CD4-positive, alpha-beta T cell treated with Interleukin-6 at 100 ng/mL for 8 hours (primary cell): ENCODE measurements around the gene SLC17A4.
"Not testable (repeated sequence)": the region's sequence is repeated elsewhere in the genome, so short reads cannot be mapped to it uniquely, and the experiment has no call there.

Source experiments
- DNase-seq: peaks from one replicate; pipeline ENCODE4 v3.0.0-alpha.2; 2020; ENCODE audit warnings: mixed read lengths, low spot score

SLC17A4 gene, protein sequence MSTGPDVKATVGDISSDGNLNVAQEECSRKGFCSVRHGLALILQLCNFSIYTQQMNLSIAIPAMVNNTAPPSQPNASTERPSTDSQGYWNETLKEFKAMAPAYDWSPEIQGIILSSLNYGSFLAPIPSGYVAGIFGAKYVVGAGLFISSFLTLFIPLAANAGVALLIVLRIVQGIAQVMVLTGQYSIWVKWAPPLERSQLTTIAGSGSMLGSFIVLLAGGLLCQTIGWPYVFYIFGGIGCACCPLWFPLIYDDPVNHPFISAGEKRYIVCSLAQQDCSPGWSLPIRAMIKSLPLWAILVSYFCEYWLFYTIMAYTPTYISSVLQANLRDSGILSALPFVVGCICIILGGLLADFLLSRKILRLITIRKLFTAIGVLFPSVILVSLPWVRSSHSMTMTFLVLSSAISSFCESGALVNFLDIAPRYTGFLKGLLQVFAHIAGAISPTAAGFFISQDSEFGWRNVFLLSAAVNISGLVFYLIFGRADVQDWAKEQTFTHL

GRCh38 chr6:25754535-25754934 lies at the start of gene SLC17A4:
Gene SLC17A4, plus strand, starts transcription at chr6:25754742. Its CDS starts 7,221 bp downstream, at chr6:25761963.
- DNase-seq = no peak

GRCh38 chr6:25706314-25707014 lies 48.1 kb upstream of the SLC17A4 start:
- DNase-seq = no peak

DNA sequence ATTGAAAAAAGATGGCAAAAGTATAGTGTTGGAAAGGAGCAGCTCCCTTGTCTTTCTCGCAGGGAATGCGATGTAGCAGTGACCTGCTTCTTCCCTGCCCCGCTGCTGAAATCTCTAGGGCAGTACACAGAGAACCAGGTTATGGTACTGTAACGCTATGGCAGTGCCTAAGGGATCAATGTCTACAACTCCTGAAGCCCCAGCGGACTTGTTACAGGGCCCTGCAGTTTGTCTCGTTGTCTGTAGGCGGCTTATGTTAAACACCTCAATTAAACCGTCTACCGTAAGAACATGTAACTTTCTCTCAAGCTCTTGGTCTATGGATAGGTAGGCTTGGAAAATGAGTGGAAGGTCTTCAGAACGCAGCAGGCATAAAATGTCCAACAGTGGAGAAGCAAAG lies 44.8 kb upstream of the SLC17A4 start:
- no peak for DNase-seq

- no peak for DNase-seq
Measured at GRCh38 chr6:25710287-25710686, 44.3 kb upstream of the SLC17A4 start.

DNA sequence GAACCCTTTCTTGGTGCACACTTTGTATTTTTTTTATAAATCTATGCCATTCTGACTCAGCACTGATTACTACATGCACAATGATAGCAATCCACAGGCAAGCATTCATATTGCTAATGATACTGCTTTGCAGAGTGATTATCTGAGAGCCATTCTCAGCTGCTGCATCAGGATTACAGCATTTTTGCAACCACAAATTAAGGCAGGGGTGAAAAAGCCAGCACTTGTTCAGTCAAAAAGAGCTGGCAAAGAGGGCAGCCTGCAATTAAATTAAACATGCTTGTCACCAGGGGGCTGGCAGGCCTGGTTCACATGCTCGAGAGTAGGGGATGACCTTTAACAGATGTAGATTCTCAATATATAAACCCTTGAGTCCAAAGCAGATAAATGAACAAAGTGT lies 40.7 kb upstream of the SLC17A4 start:
- no peak for DNase-seq

DNA sequence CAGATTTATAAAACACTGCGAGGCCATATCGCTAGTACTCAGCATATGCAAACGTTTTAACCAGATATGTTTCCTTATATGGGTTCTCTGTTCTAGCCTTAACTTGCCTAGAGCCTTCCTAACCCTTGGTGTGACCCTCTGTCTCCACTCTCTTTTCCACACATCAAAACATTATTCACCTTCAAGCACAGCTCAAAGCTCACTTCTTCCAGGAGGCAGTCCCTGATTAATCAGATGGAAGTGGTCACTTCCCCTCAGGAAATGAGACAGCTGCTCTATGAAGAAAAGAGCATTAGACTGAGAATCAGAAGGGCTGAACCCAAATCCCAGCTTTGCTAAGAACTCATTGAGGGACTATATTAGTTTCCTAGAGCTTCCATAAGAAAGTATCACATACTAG lies 39.8 kb upstream of the SLC17A4 start:
- DNase-seq = no peak

DNA sequence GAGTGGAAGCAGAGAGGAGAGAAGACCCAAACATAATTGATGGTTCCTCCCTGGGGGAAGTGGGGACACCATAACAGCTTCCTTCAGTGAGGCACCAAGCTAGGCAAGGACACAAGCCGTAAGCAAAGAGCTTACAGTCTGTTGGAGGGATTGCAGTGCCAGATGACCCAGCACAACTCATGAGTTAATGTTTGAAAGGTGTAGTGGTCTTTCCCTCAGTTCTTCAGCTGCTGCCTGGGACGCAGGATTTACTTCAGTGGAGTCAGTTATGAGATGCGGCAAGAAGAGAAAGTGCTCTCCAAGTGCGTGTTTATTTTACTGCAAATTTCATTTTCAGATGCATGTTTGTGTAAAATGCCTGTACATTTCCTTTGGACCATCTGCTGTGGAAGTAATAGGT lies 38.7 kb upstream of the SLC17A4 start:
- no peak for DNase-seq

DNA sequence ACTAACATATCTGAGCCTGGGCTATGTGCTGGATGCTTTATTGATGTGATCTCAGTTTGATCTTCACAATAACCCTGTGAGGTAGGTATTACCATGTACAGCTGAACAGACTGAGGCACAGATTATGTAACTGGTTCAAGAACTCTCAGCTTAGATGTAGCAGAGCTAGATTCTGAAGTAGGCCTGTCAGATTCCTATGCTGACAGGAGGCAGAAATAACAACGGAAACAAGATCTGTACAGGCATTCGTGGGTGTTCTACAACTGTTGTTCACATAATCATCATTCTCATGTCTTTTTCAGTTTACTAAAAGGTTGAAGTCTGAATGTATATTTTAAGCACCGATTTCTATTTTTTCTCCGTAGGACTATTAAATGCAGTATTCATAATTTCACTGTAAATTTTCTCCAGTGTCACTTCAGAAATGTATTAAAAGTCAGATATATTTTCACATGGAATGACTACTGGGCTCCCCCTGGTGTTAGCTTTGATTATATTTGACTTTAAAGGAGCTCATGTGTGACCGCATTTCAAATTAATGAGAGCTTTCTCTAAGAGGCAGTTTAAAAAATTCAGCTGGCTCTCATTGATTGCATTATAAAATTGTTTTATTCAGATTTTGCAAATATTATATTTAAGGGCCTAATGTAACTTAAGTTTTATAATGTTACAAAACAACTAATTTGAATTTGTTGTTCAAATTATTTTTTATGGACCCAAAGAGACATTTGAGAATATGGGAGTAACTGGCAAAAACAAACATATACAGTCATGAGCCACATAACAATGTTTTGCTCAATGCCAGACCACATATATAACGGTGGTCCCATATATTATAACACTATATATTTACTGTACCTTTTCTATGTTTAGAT lies 36.4 kb upstream of the SLC17A4 start:
- no peak for DNase-seq

GRCh38 chr6:25726122-25726911 lies 28.2 kb upstream of the SLC17A4 start:
- DNase-seq = no peak

DNA sequence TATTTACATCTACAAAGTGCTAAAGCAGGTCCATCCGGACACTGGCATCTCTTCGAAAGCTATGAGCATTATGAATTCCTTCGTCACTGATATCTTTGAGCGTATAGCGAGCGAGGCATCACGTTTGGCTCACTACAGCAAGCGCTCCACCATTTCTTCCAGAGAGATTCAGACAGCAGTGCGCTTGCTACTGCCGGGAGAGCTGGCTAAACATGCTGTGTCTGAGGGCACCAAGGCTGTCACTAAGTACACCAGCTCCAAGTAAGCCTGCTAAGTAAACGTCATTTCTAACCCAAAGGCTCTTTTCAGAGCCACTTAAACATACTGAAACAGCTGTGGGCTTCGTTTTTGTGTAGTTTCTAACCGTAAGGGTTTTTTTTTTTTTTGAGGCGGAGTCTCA lies 27.5 kb upstream of the SLC17A4 start:
- no peak for DNase-seq

- no peak for DNase-seq
Measured at GRCh38 chr6:25730907-25731306, 23.6 kb upstream of the SLC17A4 start.

DNA sequence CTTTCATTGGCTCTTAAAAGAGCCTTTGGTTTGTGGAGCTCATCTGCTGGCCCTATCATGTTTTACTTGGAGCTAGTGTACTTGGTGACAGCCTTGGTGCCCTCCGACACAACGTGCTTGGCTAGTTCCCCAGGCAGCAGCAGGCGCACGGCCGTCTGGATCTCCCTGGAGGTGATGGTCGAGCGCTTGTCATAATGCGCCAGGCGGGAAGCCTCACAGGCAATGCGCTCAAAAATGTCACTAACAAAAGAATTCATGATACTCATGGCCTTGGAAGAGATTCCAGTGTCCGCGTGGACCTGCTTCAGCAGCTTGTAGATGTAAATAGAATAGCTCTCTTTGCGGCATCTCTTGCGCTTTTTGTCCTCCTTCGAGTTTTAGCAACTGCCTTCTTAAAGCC lies 22.8 kb upstream of the SLC17A4 start:
- DNase-seq = no peak

DNA sequence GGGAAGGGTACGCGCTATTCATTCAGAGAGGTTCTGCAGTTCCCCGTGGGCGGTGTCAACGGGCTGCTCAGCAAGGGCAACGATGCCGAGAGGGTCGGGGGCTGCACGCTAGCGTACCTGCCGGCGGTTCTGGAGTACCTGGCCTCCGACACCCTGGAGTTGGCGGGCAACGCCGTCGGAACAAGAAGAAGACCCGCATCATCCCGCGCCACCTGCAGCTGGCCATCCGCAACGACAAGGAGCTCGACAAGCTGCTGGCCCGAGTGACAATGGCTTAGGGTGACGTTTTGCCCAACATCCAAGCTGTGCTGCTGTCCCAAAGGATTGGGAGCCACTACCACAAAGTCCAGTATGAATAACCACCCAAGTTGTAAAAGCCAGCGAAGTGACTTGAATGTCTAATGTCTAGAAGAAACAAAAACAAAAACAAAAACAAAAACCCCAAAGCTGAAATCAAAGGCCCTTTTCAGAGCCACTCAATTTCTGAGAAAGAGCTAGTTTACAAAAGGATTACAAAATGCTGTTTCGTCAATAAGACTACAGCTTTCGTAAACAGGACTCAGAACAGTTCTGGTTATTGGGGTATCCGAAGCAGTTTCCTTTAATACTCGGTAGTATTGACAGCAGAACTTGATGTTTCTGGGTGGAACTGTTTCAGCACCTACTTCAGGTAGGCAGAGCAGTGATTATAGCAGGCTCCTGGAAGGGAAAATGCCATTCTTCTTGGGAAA lies 21.9 kb upstream of the SLC17A4 start:
- no peak for DNase-seq

DNA sequence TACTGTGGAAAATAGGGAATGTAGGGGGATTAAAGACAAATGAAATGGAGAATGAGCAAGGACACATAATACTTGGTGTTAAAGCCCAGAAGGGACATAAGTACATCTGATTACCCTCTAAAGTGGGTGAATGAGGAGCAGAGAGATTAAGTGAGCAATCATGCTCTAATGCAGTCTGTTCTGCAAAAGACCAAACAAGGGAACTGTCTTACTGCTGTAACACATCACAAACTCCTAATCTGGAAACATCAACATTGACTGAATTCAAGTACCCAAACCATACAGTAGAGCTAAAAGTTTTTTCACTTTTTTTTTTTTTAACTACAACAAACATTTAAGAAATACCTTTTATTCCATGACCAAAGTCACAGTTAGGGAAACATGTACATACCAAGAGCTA lies 19.3 kb upstream of the SLC17A4 start:
- DNase-seq = no peak

- no peak for DNase-seq
Measured at GRCh38 chr6:25743868-25744267, 10.7 kb upstream of the SLC17A4 start.

- no peak for DNase-seq
Measured at GRCh38 chr6:25745836-25746235, 8.7 kb upstream of the SLC17A4 start.

GRCh38 chr6:25746968-25747367 lies 7.6 kb upstream of the SLC17A4 start:
- DNase-seq = no peak

- DNase-seq = no peak
Measured at GRCh38 chr6:25747477-25747876, 7.1 kb upstream of the SLC17A4 start.

DNA sequence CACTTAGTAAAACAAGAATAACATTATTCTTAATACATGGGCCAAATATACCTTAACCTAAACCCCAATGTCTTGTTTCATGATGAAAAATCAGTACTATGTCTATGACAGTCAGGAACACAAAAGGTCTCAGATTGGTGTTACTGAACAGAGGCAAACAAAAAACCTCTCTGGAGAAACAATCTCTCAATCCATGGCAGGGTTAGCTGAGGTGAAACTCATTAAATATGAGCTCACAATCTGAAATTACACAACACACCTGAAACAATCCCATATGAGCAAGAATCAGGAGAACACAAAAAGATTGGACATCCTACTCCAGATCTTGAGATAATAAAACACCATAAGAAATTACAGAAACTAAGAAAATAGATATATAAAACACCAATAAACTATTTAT lies 6.5 kb upstream of the SLC17A4 start:
- no peak for DNase-seq

- not testable (repeated sequence) for DNase-seq
Measured at GRCh38 chr6:25748601-25749517, 5.7 kb upstream of the SLC17A4 start.
